HG02642 (cell line): ENCODE data around the gene ZNF282.

Experiments
- ATAC-seq: cut with Tn5 transposase; IDR thresholded peaks from one replicate; pipeline ENCODE4 v1.9.1; 2021; ENCODE audit warnings: mild to moderate bottlenecking; ENCODE audit not compliant: unreplicated experiment, poor library complexity

The ZNF282 gene

GRCh38 chr7:149188637-149189259 lies 6.6 kb upstream of the ZNF282 start:
- no peak for ATAC-seq

DNA sequence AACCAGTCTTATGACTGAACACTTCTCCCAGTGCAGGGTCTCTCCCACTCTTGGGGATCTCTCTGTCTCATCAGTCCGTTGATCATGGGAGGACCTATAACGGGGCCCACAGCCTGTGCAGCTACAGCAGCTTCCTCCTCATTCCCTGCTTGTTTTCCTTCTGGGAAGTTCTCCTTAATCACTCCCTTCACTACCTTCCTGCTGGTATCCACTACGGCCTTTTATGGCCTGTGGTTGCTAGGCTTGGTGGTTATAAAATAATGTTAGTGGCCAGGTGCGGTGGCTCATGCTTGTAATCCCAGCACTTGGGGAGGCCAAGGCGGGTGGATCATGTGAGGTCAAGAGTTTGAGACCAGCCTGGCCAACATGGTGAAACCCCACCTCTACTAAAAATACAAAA lies 3.5 kb upstream of the ZNF282 start:
- no peak for ATAC-seq

- ATAC-seq, result no peak
These were observed 557 bp upstream of the ZNF282 start for GRCh38 chr7:149194799-149195179.

GRCh38 chr7:149196151-149196704 lies 882 bp downstream of the ZNF282 start:
- peak; percentile 13 for ATAC-seq

DNA sequence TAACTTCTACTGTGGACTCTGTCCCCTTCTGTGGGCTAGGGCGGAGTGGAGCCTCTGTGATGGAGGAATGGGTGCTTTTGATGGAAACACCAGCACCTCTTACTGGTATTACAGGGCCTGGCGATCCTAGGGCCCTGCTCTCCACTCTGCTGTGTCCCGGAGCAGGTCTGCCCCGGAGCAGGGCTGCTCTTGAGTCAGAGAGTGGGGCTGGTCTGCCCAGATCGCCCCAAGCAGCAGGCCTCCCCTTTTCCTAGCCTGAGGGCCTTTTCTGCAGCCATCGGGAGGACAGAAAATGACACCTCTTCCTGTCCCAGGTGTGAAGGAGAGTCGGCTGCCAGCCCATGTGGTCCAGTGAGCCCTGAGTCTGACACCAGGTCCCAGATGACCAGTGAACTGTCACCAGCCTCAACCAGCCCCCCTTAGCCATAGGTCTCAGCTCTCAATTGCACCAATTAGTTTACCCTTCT lies 1.4 kb downstream of the ZNF282 start:
- peak; percentile 3 for ATAC-seq

- no peak for ATAC-seq
These were observed 2.3 kb downstream of the ZNF282 start for GRCh38 chr7:149197675-149198074.

- no peak for ATAC-seq
These were observed 2.9 kb downstream of the ZNF282 start for GRCh38 chr7:149198161-149198816.

DNA sequence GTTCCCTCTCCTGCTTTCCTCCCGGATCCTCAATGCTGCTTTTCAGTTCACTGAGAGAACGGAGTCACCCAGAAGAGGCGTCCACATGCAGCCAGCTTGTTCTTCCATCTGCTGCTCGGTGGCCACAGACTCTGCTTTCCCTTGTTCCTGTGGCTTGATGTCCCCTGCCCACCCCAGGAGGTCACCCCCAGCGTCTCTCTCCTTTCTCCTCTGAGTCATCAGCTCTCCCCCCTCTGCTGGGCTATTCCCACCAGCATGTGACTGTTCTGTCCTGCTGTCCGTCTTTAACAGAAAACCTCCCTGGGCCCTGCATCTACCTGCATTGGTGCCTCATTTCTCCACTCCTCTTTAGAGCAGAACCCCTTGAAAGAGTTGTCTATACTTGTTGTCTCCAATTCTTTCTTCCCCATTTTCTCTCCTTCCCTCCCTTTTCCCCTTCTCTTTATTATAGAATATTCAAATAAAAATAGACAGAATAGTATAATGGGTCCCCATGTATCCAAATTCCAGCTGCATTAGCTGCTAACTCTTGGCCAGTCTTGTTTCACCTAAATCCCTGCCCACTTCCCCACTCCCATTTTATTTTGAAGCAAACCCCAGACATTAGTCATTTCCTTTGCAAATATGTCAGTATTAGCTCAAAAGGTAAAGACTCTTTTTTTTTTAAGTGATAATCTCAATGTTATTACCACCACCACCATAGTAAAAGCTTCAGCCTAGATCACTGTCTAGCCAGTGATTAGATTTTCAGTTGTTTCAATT lies 4.1 kb downstream of the ZNF282 start:
- ATAC-seq, result no peak

DNA sequence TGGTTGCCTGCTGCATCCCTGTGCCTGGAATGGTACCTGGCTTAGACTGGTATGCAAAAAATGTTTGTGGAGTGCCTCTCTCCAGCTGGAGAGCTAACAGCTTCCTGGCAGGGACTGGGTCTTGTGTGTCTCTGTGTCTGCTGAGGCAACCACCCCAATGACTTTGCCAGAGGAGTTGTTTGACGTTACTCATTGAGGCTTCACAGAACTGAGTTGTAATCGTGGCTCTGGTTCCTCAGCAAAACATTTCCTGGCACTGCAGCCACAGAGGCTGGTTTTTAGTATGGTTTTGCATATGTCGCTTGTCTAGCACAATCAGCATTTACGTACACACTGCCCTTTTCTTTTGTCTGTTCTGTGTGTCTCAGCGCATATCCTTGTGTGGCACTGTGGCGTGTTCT lies 7.5 kb downstream of the ZNF282 start:
- no peak for ATAC-seq

GRCh38 chr7:149205690-149206381 lies 10.5 kb downstream of the ZNF282 start:
- ATAC-seq, result no peak

DNA sequence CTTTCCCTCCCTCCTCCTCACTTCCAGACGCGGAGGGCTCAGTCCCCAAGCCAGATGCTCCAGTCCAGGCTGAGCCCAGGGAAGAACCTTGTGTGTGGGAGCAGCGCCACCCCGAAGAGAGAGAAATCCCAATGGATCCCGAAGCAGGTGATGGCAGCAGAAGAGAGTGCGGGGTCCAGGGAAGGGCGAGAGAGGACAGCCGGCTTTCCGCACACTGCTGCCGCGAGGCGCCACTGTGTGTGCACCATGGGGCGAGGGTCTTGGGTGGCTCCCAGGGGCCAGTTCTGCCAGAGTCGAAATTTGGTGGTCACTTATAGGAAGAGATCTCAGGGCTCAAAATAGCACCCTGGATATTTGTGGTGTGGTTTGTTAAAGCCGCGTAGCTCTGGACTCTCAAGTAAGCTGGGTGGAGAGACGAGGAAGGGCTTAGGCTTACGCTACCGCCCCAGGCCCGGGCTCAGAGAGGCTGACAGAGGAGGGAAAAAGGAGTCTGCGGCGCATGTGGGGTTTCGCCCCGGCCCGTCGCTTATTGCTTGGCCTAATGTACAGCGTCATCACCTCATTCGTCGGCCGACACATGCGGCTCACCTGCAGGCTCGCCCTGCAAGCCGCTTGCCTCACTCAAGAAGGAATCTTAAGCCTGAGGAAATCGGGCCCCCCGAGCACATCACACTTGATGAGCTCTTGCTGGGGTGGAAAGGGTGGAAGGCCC lies 12.1 kb downstream of the ZNF282 start:
- no peak for ATAC-seq

GRCh38 chr7:149209518-149210269 lies 14.3 kb downstream of the ZNF282 start:
- peak; percentile 64 for ATAC-seq

- ATAC-seq, result no peak
These were observed 15.2 kb downstream of the ZNF282 start for GRCh38 chr7:149210551-149210950.

GRCh38 chr7:149214020-149214720 lies 18.8 kb downstream of the ZNF282 start:
- ATAC-seq, result no peak

- ATAC-seq, result no peak
These were observed 21.1 kb downstream of the ZNF282 start for GRCh38 chr7:149216402-149216801.

- ATAC-seq, result no peak
These were observed 22.2 kb downstream of the ZNF282 start for GRCh38 chr7:149217570-149217969.

DNA sequence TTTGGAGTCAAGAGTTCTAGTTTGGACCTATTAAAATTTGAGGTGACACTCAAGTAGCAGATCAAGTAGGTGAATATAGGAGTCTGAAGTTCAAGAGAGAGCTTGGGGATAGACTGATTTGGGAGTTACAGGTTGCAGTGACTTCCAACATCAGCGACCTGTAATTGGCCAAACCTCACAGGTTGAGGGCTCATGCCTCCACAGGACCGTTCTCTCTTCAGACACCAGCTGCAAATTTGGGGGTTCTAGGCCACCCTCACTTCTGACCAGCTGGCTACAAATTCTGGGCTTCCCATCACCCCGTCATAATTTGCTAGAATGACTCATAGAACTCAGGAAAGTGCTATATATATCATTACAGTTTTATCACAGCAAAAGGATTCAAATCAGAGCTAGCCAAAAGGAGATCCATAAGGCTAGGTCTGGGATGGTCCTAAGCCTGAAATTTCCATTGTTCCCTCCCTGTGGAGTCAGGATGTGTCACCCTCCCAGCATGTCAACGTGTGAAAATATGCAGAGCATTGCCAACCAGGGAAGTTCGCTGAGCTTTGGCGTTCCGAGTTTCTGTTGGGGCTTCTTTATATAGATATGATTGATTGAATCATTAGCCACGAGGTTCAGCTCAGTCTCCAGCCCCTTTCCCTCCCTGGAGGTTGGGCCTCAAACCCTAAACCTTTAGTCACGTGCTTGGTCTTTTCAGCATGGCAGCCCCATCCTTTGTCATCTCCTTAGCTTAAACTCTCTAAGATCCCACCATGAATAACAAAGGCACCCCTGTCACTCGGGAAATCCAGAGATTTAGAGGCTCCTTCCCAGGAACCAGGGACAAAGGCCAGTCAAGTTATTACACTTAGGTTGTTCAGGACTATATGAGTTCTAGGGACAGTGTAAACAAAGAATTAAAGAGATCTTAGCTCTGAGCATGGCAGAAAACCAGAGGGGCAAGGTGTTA lies 23.4 kb downstream of the ZNF282 start:
- no peak for ATAC-seq

GRCh38 chr7:149220534-149220933 lies 25.2 kb downstream of the ZNF282 start:
- no peak for ATAC-seq
